OCI-LY3 (cell line): ENCODE results near the gene ZNF695.

Experiments
- H2AFZ ChIP-seq: fragments of 200-600, 300-600 bp; shearing (Covaris generic); 2 replicates; pipeline ENCODE4 v1.6.0; 2014; ENCODE audit warnings: antibody characterized with exemption, low read depth, low read length
- H3K27ac ChIP-seq: fragments of 200-600, 300-600 bp; sonication (generic); 2 replicates; pipeline ENCODE4 v1.5.1; 2014; ENCODE audit warnings: mild to moderate bottlenecking, low read length, moderate library complexity, mixed read lengths
- H3K27me3 ChIP-seq: fragments of 200-600, 300-600 bp; sonication (generic); 2 replicates; pipeline ENCODE4 v1.6.1; 2014; ENCODE audit warnings: low read depth, low read length, mixed read lengths
- H3K36me3 ChIP-seq: fragments of 200-600, 300-600 bp; sonication (generic); replicated peaks from 2 replicates; pipeline ENCODE3; 2014; ENCODE audit warnings: low read depth, low read length, mixed read lengths
- H3K4me1 ChIP-seq: fragments of 300-600, 200-600 bp; sonication (generic); 2 replicates; pipeline ENCODE4 v1.6.1; 2014; ENCODE audit warnings: low read length, mixed read lengths
- H3K4me2 ChIP-seq: fragments of 200-600, 300-600 bp; sonication (generic); 2 replicates; pipeline ENCODE4 v1.6.1; 2014; ENCODE audit warnings: low read length, mixed read lengths
- H3K4me3 ChIP-seq: fragments of 300-600, 200-600 bp; sonication (generic); 2 replicates; pipeline ENCODE4 v1.5.1; 2014; ENCODE audit warnings: antibody characterized with exemption, mild to moderate bottlenecking, low read length, moderate library complexity
- H3K79me2 ChIP-seq: fragments of 300-600, 200-600 bp; shearing (Covaris generic); 2 replicates; pipeline ENCODE4 v1.6.1; 2014; ENCODE audit warnings: mild to moderate bottlenecking, low read length, mixed read lengths
- H3K9ac ChIP-seq: fragments of 300-600, 200-600 bp; shearing (Covaris generic); 2 replicates; pipeline ENCODE4 v1.6.0; 2014; ENCODE audit warnings: mild to moderate bottlenecking, low read length, moderate library complexity
- H3K9me3 ChIP-seq: fragments of 200-600, 300-600 bp; shearing (Covaris generic); 2 replicates; pipeline ENCODE4 v1.6.1; 2014; ENCODE audit warnings: low read length, mixed read lengths; ENCODE audit not compliant: insufficient read depth
- H4K20me1 ChIP-seq: fragments of 200-600, 300-600 bp; sonication (generic); 2 replicates; pipeline ENCODE4 v1.6.1; 2016; ENCODE audit warnings: low read length, mixed read lengths; ENCODE audit not compliant: insufficient read depth
- EZH2phosphoT487 ChIP-seq: fragments of 200-600 bp; shearing (Covaris generic); IDR thresholded peaks from 2 replicates; pipeline ENCODE4 v1.6.1; 2018; ENCODE audit warnings: antibody characterized with exemption, mixed run types, low read depth
- TF ChIP-seq, protein P1 (sequence below): fragments of 200-600, 300-600 bp; sonication (generic); IDR thresholded peaks from 2 replicates; pipeline ENCODE4 v1.5.1; 2014; ENCODE audit warnings: antibody characterized with exemption, low read length, low read depth

ZNF695 gene

DNA sequence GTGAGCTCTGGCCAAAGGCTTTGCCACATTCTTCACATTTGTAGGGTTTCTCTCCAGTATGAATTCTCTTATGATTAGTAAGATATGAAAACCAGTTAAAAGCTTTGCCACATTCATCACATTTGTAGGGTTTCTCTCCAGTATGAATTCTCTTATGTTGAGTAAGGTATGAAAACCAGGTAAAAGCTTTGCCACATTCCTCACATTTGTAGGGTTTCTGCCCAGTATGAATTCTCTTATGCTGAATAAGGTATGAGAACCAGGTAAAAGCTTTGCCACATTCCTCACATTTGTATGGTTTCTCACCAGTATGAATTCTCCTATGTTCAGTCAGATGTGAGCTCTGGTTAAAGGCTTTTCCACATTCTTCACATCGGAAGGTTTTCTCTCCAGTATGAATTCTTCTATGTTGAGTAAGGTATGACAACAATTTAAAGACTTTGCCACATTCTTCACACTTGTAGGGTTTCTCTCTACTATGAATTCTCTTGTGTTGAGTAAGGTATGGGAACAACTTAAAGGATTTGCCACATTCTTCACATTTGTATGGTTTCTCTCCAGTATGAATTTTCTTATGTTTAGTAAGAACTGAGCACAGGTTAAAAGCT lies 20.7 kb downstream of the ZNF695 start:
- H2AFZ ChIP-seq: no peak overlapping the region
- peaks cover 92% of the 10 kb centered on the region for H3K9me3 ChIP-seq
- no peaks in the 10 kb centered on the region for H3K27me3 ChIP-seq
- H3K4me2 ChIP-seq: no peak overlapping the region
- no peaks in the 10 kb centered on the region for H3K4me1 ChIP-seq
- peaks cover 94% of the 10 kb centered on the region for H3K36me3 ChIP-seq
- no peak overlapping the region for H3K4me3 ChIP-seq
- TF ChIP-seq, protein P1, sequence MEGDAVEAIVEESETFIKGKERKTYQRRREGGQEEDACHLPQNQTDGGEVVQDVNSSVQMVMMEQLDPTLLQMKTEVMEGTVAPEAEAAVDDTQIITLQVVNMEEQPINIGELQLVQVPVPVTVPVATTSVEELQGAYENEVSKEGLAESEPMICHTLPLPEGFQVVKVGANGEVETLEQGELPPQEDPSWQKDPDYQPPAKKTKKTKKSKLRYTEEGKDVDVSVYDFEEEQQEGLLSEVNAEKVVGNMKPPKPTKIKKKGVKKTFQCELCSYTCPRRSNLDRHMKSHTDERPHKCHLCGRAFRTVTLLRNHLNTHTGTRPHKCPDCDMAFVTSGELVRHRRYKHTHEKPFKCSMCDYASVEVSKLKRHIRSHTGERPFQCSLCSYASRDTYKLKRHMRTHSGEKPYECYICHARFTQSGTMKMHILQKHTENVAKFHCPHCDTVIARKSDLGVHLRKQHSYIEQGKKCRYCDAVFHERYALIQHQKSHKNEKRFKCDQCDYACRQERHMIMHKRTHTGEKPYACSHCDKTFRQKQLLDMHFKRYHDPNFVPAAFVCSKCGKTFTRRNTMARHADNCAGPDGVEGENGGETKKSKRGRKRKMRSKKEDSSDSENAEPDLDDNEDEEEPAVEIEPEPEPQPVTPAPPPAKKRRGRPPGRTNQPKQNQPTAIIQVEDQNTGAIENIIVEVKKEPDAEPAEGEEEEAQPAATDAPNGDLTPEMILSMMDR: no peak
- TF ChIP-seq EZH2phosphoT487: no peak
- H3K27ac ChIP-seq: no peak overlapping the region
- no peaks in the 10 kb centered on the region for H4K20me1 ChIP-seq
- H3K79me2 ChIP-seq: no peaks in the 10 kb centered on the region; the same call in 1 of the 2 replicates
- no peak overlapping the region for H3K9ac ChIP-seq

DNA sequence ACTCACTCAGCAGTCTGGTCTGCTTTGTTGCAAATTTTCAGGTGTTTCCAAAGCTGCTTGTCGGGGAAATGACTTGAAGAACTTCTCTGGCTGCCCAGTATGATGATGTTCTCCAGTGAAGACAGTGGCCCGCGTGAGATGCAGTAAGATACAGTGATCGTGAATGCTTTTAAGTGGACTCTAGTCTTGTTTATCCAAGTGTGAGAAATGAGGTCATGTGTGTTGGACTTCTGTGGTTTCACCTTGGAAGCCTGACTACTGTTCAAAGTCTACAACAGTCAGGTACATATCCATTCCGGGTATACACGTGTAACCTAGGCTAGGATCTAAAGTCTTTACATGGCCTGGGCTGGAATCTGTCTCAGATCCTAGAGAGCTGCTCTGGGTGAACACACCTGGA lies 29.1 kb downstream of the ZNF695 start:
- Histone ChIP-seq H3K4me3 (no peak overlapping the region), H3K4me1 (no peaks in the 10 kb centered on the region), H2AFZ (no peak overlapping the region), H3K9ac (no peak overlapping the region), H3K36me3 (peaks cover 88% of the 10 kb centered on the region), H3K9me3 (peaks cover 76% of the 10 kb centered on the region), H3K27me3 (no peaks in the 10 kb centered on the region), H3K4me2 (no peak overlapping the region), H4K20me1 (no peaks in the 10 kb centered on the region), H3K79me2 (no peaks in the 10 kb centered on the region), H3K27ac (no peak overlapping the region)
- TF ChIP-seq EZH2phosphoT487: no peak
- TF ChIP-seq, protein P1: no peak

DNA sequence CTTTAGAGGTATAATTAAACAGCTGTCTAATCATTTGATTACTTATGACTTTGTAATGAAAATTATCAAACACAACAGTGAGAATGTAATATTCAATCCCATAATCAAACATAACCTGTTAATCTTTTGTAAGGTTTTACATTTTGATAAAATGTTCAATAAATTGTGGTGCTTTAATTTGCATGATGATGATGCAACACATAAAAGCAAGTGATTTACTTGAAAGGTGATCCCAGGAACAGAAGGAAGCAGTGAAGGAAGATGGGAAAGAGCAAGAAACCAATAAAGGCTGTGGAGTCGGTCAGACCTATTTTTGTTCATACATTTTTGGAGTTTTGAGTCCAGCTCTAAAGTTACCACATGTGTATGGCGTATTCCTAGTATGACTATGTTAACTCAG lies 29.6 kb downstream of the ZNF695 start:
- no peak overlapping the region for H3K4me3 ChIP-seq
- H3K27me3 ChIP-seq: no peaks in the 10 kb centered on the region
- no peaks in the 10 kb centered on the region for H4K20me1 ChIP-seq
- H3K79me2 ChIP-seq: no peaks in the 10 kb centered on the region
- H2AFZ ChIP-seq: no peak overlapping the region
- no peak overlapping the region for H3K27ac ChIP-seq
- H3K9me3 ChIP-seq: peaks cover 76% of the 10 kb centered on the region
- no peak for TF ChIP-seq EZH2phosphoT487
- TF ChIP-seq, protein P1: no peak
- peaks cover 88% of the 10 kb centered on the region for H3K36me3 ChIP-seq
- H3K4me2 ChIP-seq: no peak overlapping the region
- H3K4me1 ChIP-seq: no peaks in the 10 kb centered on the region
- H3K9ac ChIP-seq: no peak overlapping the region

DNA sequence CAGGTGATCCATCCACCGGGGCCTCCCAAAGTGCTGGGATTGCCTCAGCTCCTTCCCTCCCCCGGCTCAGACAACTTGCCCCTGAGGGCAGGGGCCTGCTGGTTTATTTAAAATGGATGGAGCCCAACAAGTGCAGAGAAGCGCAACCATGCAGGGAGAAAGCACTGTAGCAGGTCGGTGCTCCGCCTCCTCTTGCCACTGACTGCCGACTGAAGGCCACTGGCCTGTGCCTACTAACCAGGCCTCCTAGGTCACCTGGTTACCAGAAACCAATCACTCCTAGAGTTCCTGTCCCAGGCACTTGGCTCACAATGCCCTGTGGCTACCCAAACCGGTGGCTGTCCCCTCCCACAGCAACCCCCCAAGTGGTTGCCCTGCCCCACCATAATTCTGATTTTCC lies 35.9 kb downstream of the ZNF695 start:
- no peak for TF ChIP-seq EZH2phosphoT487
- TF ChIP-seq, protein P1: no peak

More for the DNA sequence above, 35.9 kb downstream of the ZNF695 start:
- Histone ChIP-seq H3K4me2 (no peak overlapping the region), H3K4me3 (no peak overlapping the region), H3K9ac (no peak overlapping the region), H3K79me2 (no peaks in the 10 kb centered on the region), H3K36me3 (peaks cover 84% of the 10 kb centered on the region), H3K27ac (no peak overlapping the region), H4K20me1 (no peaks in the 10 kb centered on the region), H3K27me3 (no peaks in the 10 kb centered on the region), H3K9me3 (peaks cover 73% of the 10 kb centered on the region), H2AFZ (no peak overlapping the region), H3K4me1 (no peaks in the 10 kb centered on the region)
